GM10248 (cell line): Measurements from ENCODE around the gene CYTH4.
"Not testable (repeated sequence)": the region's sequence is repeated elsewhere in the genome, so short reads cannot be mapped to it uniquely, and the experiment has no call there.

Source experiments
- CTCF ChIA-PET: fragments of 300-600 bp; sonication (Branson Sonifier 250); formaldehyde crosslinking; extraction: SDS; loops from one replicate; lab custom pipeline; 2021; ENCODE audit warnings: antibody characterized with exemption; lab: Yijun Ruan, JAX
- POLR2A ChIA-PET: fragments of 350-650 bp; sonication (Branson Sonifier 250); formaldehyde crosslinking; extraction: SDS; loops from one replicate; lab custom pipeline; 2020; ENCODE audit warnings: antibody characterized with exemption; lab: Yijun Ruan, JAX
- DNase-seq: peaks from one replicate; pipeline ENCODE4 v3.0.0; 2012; ENCODE audit errors: extremely low spot score
- TF ChIP-seq, protein P1 (sequence below): IDR thresholded peaks from 2 replicates; pipeline ENCODE4 v1.5.1; 2012; ENCODE audit warnings: mild to moderate bottlenecking, low read depth; ENCODE audit errors: extremely low read depth, missing control alignments, control extremely low read depth

CYTH4 gene

GRCh38 chr22:37248251-37248650, 34.1 kb upstream of the CYTH4 start:
- TF ChIP-seq, protein P1, sequence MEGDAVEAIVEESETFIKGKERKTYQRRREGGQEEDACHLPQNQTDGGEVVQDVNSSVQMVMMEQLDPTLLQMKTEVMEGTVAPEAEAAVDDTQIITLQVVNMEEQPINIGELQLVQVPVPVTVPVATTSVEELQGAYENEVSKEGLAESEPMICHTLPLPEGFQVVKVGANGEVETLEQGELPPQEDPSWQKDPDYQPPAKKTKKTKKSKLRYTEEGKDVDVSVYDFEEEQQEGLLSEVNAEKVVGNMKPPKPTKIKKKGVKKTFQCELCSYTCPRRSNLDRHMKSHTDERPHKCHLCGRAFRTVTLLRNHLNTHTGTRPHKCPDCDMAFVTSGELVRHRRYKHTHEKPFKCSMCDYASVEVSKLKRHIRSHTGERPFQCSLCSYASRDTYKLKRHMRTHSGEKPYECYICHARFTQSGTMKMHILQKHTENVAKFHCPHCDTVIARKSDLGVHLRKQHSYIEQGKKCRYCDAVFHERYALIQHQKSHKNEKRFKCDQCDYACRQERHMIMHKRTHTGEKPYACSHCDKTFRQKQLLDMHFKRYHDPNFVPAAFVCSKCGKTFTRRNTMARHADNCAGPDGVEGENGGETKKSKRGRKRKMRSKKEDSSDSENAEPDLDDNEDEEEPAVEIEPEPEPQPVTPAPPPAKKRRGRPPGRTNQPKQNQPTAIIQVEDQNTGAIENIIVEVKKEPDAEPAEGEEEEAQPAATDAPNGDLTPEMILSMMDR = no peak
- ChIA-PET POLR2A (no interaction called here), CTCF (interaction anchor here (0.7 to 16.0 kb wide), 4 partner anchors 12 to 49 kb away, joined by 3 to 195 read pairs (median 4); no protein-coding TSS in a partner anchor)
- DNase-seq = no peak

- TF ChIP-seq, protein P1 = no peak
- ChIA-PET POLR2A (no interaction called here), CTCF (interaction anchor here (16.0 kb wide), 1 partner anchor 11 kb away, joined by 195 read pairs; no protein-coding TSS in a partner anchor)
- DNase-seq = no peak
Observed at GRCh38 chr22:37249986-37250385, 32.3 kb upstream of the CYTH4 start.

DNA sequence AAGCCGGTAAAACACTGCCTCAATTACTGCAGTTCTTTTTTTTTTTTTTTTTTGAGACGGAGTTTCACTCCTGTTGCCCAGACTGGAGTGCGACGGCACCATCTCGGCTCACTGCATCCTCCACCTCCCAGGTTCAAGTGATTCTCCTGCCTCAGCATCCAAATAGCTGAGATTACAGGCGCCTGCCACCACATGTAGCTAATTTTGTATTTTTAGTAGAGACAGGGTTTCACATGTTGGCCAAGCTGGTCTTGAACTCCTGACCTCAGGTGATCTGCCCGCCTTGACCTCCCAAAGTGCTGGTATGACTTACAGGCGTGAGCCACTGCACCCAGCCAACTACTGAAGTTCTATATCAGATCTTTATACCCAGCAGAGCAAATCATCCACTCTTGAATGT, 30.5 kb upstream of the CYTH4 start:
- DNase-seq = not testable (repeated sequence)
- CTCF ChIA-PET = interaction anchor here (1.0 to 16.0 kb wide), 5 partner anchors 9 to 176 kb away, joined by 3 to 195 read pairs (median 4); no protein-coding TSS in a partner anchor
- POLR2A ChIA-PET = interaction anchor here (0.7 kb wide), 1 partner anchor 16 kb away, joined by 5 read pairs; no protein-coding TSS in a partner anchor

- ChIA-PET CTCF (interaction anchor here (1.1 to 1.8 kb wide), 4 partner anchors 11 to 177 kb away, joined by 3 to 4 read pairs (median 4); no protein-coding TSS in a partner anchor), POLR2A (no interaction called here)
- DNase-seq = no peak
- TF ChIP-seq, protein P1 = no peak
Observed at GRCh38 chr22:37253126-37253660, 29.1 kb upstream of the CYTH4 start.

- TF ChIP-seq, protein P1 = no peak
- DNase-seq = no peak
- ChIA-PET POLR2A (no interaction called here), CTCF (interaction anchor here (1.3 to 1.4 kb wide), 3 partner anchors 10 to 13 kb away, joined by 3 to 5 read pairs (median 3); no protein-coding TSS in a partner anchor)
Observed at GRCh38 chr22:37254209-37254866, 28.0 kb upstream of the CYTH4 start.

- TF ChIP-seq, protein P1 = no peak
- POLR2A ChIA-PET = no interaction called here
- CTCF ChIA-PET = interaction anchor here (1.3 to 1.4 kb wide), 3 partner anchors 10 to 12 kb away, joined by 3 to 5 read pairs (median 3); no protein-coding TSS in a partner anchor
- no peak for DNase-seq
Observed at GRCh38 chr22:37254867-37255233, 27.5 kb upstream of the CYTH4 start.
